H9 (cell line): ENCODE measurements around the gene HACL1. TPM values are rescaled to one million over a fixed set of nuclear protein-coding genes. Genes with fewer than 3 reads are reported as not detected.

ENCODE experiments used
- DNase-seq: peaks from one replicate; pipeline ENCODE4 v3.0.0-alpha.2; 2017
- H2AFZ ChIP-seq: one replicate; pipeline ENCODE4 v1.6.1; 2013; ENCODE audit warnings: mild to moderate bottlenecking, low read length, control low read depth, moderate library complexity
- H2AK5ac ChIP-seq: 2 replicates; pipeline ENCODE4 v1.6.1; 2013; ENCODE audit warnings: low read length, control low read depth, mixed read lengths; ENCODE audit not compliant: insufficient read length
- H2BK120ac ChIP-seq: one replicate; pipeline ENCODE4 v1.6.1; 2013; ENCODE audit warnings: low read depth, mild to moderate bottlenecking, low read length, control low read depth, inconsistent platforms; ENCODE audit not compliant: poor library complexity, severe bottlenecking
- H2BK12ac ChIP-seq: 2 replicates; pipeline ENCODE4 v1.6.1; 2013; ENCODE audit warnings: low read length, control low read depth, mixed read lengths, low read depth; ENCODE audit not compliant: insufficient read length
- H2BK15ac ChIP-seq: 2 replicates; pipeline ENCODE4 v1.6.1; 2013; ENCODE audit warnings: low read depth, low read length, control low read depth
- H2BK20ac ChIP-seq: one replicate; pipeline ENCODE4 v1.6.1; 2013; ENCODE audit warnings: low read depth, mild to moderate bottlenecking, low read length, control low read depth, inconsistent platforms; ENCODE audit not compliant: poor library complexity, severe bottlenecking
- H2BK5ac ChIP-seq: 2 replicates; pipeline ENCODE4 v1.6.1; 2013; ENCODE audit warnings: low read length, control low read depth, mixed read lengths; ENCODE audit not compliant: insufficient read length
- H3K14ac ChIP-seq: 2 replicates; pipeline ENCODE4 v1.6.1; 2013; ENCODE audit warnings: low read length, control low read depth; ENCODE audit not compliant: insufficient read depth
- H3K18ac ChIP-seq: 2 replicates; pipeline ENCODE4 v1.6.1; 2013; ENCODE audit warnings: low read depth, mild to moderate bottlenecking, mixed read lengths, low read length, control low read depth; ENCODE audit not compliant: insufficient read length
- H3K23ac ChIP-seq: 2 replicates; pipeline ENCODE4 v1.6.1; 2013; ENCODE audit warnings: low read length, control low read depth, mixed read lengths, low read depth; ENCODE audit not compliant: insufficient read length
- H3K23me2 ChIP-seq: 2 replicates; pipeline ENCODE4 v1.6.1; 2013; ENCODE audit warnings: low read depth, mild to moderate bottlenecking, mixed read lengths, low read length, control low read depth; ENCODE audit not compliant: insufficient read length, poor library complexity, severe bottlenecking
- H3K27ac ChIP-seq: 2 replicates; pipeline ENCODE4 v1.5.1; 2013; ENCODE audit warnings: low read length, control low read depth, mixed read lengths, low read depth; ENCODE audit not compliant: insufficient read length
- H3K27me3 ChIP-seq: 2 replicates; pipeline ENCODE4 v1.6.1; 2013; ENCODE audit warnings: low read length, control low read depth, inconsistent platforms; ENCODE audit not compliant: insufficient read depth
- H3K4ac ChIP-seq: 2 replicates; pipeline ENCODE4 v1.6.1; 2013; ENCODE audit warnings: low read depth, mild to moderate bottlenecking, control low read depth, inconsistent platforms, low read length, moderate library complexity
- H3K4me1 ChIP-seq: 2 replicates; pipeline ENCODE4 v1.6.1; 2013; ENCODE audit warnings: low read length, control low read depth, inconsistent platforms; ENCODE audit not compliant: insufficient read depth
- H3K4me2 ChIP-seq: 2 replicates; pipeline ENCODE4 v1.6.1; 2013; ENCODE audit warnings: low read length, control low read depth, mixed read lengths; ENCODE audit not compliant: insufficient read length, insufficient read depth
- H3K56ac ChIP-seq: 2 replicates; pipeline ENCODE4 v1.6.1; 2013; ENCODE audit warnings: low read depth, mild to moderate bottlenecking, mixed read lengths, low read length, control low read depth; ENCODE audit not compliant: insufficient read length
- H3K79me1 ChIP-seq: 2 replicates; pipeline ENCODE4 v1.6.1; 2013; ENCODE audit warnings: low read depth, mild to moderate bottlenecking, moderate library complexity, low read length, control low read depth, inconsistent platforms; ENCODE audit not compliant: insufficient read depth, poor library complexity, severe bottlenecking
- H3K79me2 ChIP-seq: 2 replicates; pipeline ENCODE4 v1.6.1; 2013; ENCODE audit warnings: low read length, control low read depth, inconsistent platforms; ENCODE audit not compliant: insufficient read depth
- H3K9ac ChIP-seq: 2 replicates; pipeline ENCODE4 v1.6.1; 2013; ENCODE audit warnings: low read length, control low read depth, mixed read lengths; ENCODE audit not compliant: insufficient read length; ENCODE audit errors: extremely low read depth
- H3K9me3 ChIP-seq: one replicate; pipeline ENCODE4 v1.6.1; 2013; ENCODE audit warnings: low read depth, low read length, inconsistent platforms; ENCODE audit not compliant: control insufficient read depth
- H3T11ph ChIP-seq: one replicate; pipeline ENCODE4 v1.6.1; 2013; ENCODE audit warnings: mild to moderate bottlenecking, low read length, control low read depth, inconsistent platforms
- H4K20me1 ChIP-seq: one replicate; pipeline ENCODE4 v1.6.1; 2013; ENCODE audit not compliant: control insufficient read depth, insufficient read length, insufficient read depth
- H4K5ac ChIP-seq: 2 replicates; pipeline ENCODE4 v1.6.1; 2013; ENCODE audit warnings: low read depth, mild to moderate bottlenecking, mixed read lengths, low read length, control low read depth; ENCODE audit not compliant: insufficient read length
- H4K8ac ChIP-seq: replicated peaks from 2 replicates; pipeline ENCODE4 v1.6.1; 2013; ENCODE audit warnings: low read length, control low read depth, mixed read lengths, low read depth; ENCODE audit not compliant: insufficient read length
- H4K91ac ChIP-seq: 2 replicates; pipeline ENCODE4 v1.6.1; 2013; ENCODE audit warnings: low read depth, mild to moderate bottlenecking, moderate library complexity, mixed read lengths, low read length, control low read depth; ENCODE audit not compliant: insufficient read length
- H3K27ac Mint-ChIP-seq, 3 experiments: 2 replicates in 2 of 3; 3 replicates in 1 of 3; pipeline ENCODE4 v1.8.0; 2020 to 2021; ENCODE audit warnings: mixed read lengths in 3 of 3, mild to moderate bottlenecking in 1 of 3, moderate library complexity in 1 of 3
- H3K27me3 Mint-ChIP-seq: 2 replicates; pipeline ENCODE4 v1.8.0; 2021; ENCODE audit warnings: low read depth, mild to moderate bottlenecking, moderate library complexity, mixed read lengths
- H3K36me3 Mint-ChIP-seq, 3 experiments: 2 replicates in 2 of 3; 3 replicates in 1 of 3; pipeline ENCODE4 v1.8.0; 2020 to 2021; ENCODE audit warnings: low read depth in 3 of 3, mixed read lengths in 3 of 3; ENCODE audit not compliant: insufficient read depth in 1 of 3
- H3K4me1 Mint-ChIP-seq, 2 experiments: 2 replicates each; pipeline ENCODE4 v1.8.0; 2020; ENCODE audit warnings: mixed read lengths in 2 of 2
- H3K4me3 Mint-ChIP-seq, 2 experiments: 2 replicates in 1 of 2; 3 replicates in 1 of 2; pipeline ENCODE4 v1.8.0; 2020 to 2021; ENCODE audit warnings: mild to moderate bottlenecking in 2 of 2, mixed read lengths in 2 of 2, moderate library complexity in 1 of 2
- H3K9me3 Mint-ChIP-seq, 2 experiments: 2 replicates in 1 of 2; 3 replicates in 1 of 2; pipeline ENCODE4 v1.8.0; 2020; ENCODE audit warnings: mild to moderate bottlenecking in 2 of 2, mixed read lengths in 2 of 2, moderate library complexity in 1 of 2
- WGBS: extraction: QIAGEN DNeasy Blood & Tissue Kit; methylation state at CpG from one replicate; pipeline ENCODE4 v1.1.7; 2013; ENCODE audit warnings: missing lambda C conversion rate, low lambda C conversion rate, mixed read lengths; ENCODE audit not compliant: insufficient read length; ENCODE audit errors: extremely low coverage; 5-methylcytosine and 5-hydroxymethylcytosine counted together
- total RNA-seq: library from RNA; stranded (reverse); gene quantifications from 2 replicates; pipeline ENCODE4 v1.2.1, GENCODE V29; 2021
- TF ChIP-seq, protein P1 (sequence below): fragments of 200-600 bp; sonication (generic); conservative IDR thresholded peaks from 3 replicates; pipeline ENCODE4 v1.8.0; 2021; ENCODE audit warnings: antibody characterized with exemption, mild to moderate bottlenecking

HACL1 gene
- total RNA-seq, 1 experiment from 2014 or later = 52.6 TPM

GRCh38 chr3:15649858-15650257 lies 48.5 kb upstream of the HACL1 start:
- no peaks in the 10 kb centered on the region for H3K79me1 ChIP-seq
- H4K5ac ChIP-seq = no peak overlapping the region
- H3K9me3 ChIP-seq = no peaks in the 10 kb centered on the region
- H4K20me1 ChIP-seq = no peaks in the 10 kb centered on the region
- no peak overlapping the region for H3K56ac ChIP-seq
- no peak overlapping the region for H3K4ac ChIP-seq
- no peaks in the 10 kb centered on the region for H3K79me2 ChIP-seq
- no peak overlapping the region for H2AK5ac ChIP-seq
- H3K27me3 Mint-ChIP-seq = no peaks in the 10 kb centered on the region
- H3K9ac ChIP-seq = no peak overlapping the region
- TF ChIP-seq, protein P1, sequence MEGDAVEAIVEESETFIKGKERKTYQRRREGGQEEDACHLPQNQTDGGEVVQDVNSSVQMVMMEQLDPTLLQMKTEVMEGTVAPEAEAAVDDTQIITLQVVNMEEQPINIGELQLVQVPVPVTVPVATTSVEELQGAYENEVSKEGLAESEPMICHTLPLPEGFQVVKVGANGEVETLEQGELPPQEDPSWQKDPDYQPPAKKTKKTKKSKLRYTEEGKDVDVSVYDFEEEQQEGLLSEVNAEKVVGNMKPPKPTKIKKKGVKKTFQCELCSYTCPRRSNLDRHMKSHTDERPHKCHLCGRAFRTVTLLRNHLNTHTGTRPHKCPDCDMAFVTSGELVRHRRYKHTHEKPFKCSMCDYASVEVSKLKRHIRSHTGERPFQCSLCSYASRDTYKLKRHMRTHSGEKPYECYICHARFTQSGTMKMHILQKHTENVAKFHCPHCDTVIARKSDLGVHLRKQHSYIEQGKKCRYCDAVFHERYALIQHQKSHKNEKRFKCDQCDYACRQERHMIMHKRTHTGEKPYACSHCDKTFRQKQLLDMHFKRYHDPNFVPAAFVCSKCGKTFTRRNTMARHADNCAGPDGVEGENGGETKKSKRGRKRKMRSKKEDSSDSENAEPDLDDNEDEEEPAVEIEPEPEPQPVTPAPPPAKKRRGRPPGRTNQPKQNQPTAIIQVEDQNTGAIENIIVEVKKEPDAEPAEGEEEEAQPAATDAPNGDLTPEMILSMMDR = no peak
- no peak overlapping the region for H2BK20ac ChIP-seq
- no CpG with 5 or more reads among the region's 5 CpGs for WGBS
- peaks cover 5% of the 10 kb centered on the region; the same call in 1 of the 2 replicates for H3K4me1 ChIP-seq
- no peak overlapping the region for H3K27ac Mint-ChIP-seq
- H3T11ph ChIP-seq = no peak overlapping the region
- no peaks in the 10 kb centered on the region for H3K27me3 ChIP-seq
- H3K23ac ChIP-seq = no peak overlapping the region
- DNase-seq = no peak
- H3K9me3 Mint-ChIP-seq = 0 out of 5 replicates have a peak, but pooled peaks cover 0 to 1% of the 10 kb centered on the region in 2 experiments
- no peaks in the 10 kb centered on the region for H3K23me2 ChIP-seq
- H2BK5ac ChIP-seq = no peak overlapping the region
- H3K36me3 Mint-ChIP-seq = peaks cover 1 to 15% (median 14%) of the 10 kb centered on the region in 3 experiments; a peak in 4 of 7 replicates
- H2BK12ac ChIP-seq = no peak overlapping the region
- H2BK15ac ChIP-seq = no peak overlapping the region
- H3K4me1 Mint-ChIP-seq = peaks cover 19 to 27% of the 10 kb centered on the region in 2 experiments
- no peak overlapping the region for H4K8ac ChIP-seq
- no peak overlapping the region for H3K4me2 ChIP-seq
- H3K14ac ChIP-seq = no peak overlapping the region
- no peak overlapping the region for H2BK120ac ChIP-seq
- no peak overlapping the region for H3K4me3 Mint-ChIP-seq
- no peak overlapping the region for H2AFZ ChIP-seq
- H4K91ac ChIP-seq = no peak overlapping the region
- H3K27ac ChIP-seq = no peak overlapping the region
- no peak overlapping the region for H3K18ac ChIP-seq
